Upper lobe of right lung (tissue), 1 donor: ENCODE results near the gene LRCH2. TPM values are rescaled to one million over a fixed set of nuclear protein-coding genes. Genes with fewer than 3 reads are reported as not detected.

ENCODE experiments used
- ATAC-seq: fragments of 200-7000 bp; cut with Tn5 transposase; one replicate; pipeline ENCODE4 v1.9.1; 2020; ENCODE audit warnings: mild to moderate bottlenecking, moderate library complexity
- DNase-seq: peaks from one replicate; pipeline ENCODE4 v3.0.0-alpha.2; 2020
- H3K27ac ChIP-seq: fragments of 200-600 bp; one replicate; pipeline ENCODE4 v1.8.0; 2022
- H3K27me3 ChIP-seq: fragments of 200-600 bp; one replicate; pipeline ENCODE4 v1.8.0; 2022; ENCODE audit warnings: mild to moderate bottlenecking
- H3K36me3 ChIP-seq: fragments of 200-600 bp; one replicate; pipeline ENCODE4 v1.8.0; 2022
- H3K4me1 ChIP-seq: fragments of 200-600 bp; one replicate; pipeline ENCODE4 v1.8.0; 2022
- H3K4me3 ChIP-seq: fragments of 200-600 bp; one replicate; pipeline ENCODE4 v1.8.0; 2022; ENCODE audit warnings: mild to moderate bottlenecking
- H3K9me3 ChIP-seq: fragments of 200-600 bp; one replicate; pipeline ENCODE4 v1.8.0; 2022
- intact Hi-C: fragments of 100-400 bp; cut with DNase I; formaldehyde crosslinking; loops from one replicate; pipeline ENCODE4 v1.11.0; 2022
- total RNA-seq: library from RNA; stranded (reverse); fragmentation: NEBNext Ultra II Directional; extraction: Animal tissue kit (Norgen Biotek cat#: 25700); gene quantifications from one replicate; pipeline ENCODE4 v1.2.1, GENCODE V29; 2021
- TF ChIP-seq, protein P1 (sequence below): fragments of 200-600 bp; IDR thresholded peaks from one replicate; pipeline ENCODE4 v1.8.0; 2022; ENCODE audit warnings: antibody characterized with exemption
- donor health status: DM: no; HTN: yes; CAD: no; lungs with severe emphysema.

The LRCH2 gene
- total RNA-seq, 1 donor from 2014 or later, result 7.1 TPM

DNA sequence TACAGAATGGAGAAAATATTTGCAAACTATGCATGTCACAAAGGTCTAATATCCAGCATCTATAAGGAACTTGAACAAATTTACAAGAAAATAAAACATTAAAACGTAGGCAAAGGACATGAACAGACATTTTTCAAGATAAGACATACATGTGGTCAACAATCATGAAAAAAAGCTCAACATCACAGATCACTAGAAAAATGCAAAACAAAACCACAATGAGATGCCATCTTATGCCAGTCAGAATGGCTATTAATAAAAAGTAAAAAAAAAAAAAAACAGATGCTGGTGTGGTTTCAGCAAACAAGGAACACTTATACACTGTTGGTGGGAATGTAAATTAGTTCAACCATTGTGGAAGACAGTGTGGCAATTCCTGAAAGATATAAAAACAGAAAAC is 140.7 kb downstream of the LRCH2 start:
- no peaks in the 10 kb centered on the region for H3K4me1 ChIP-seq
- no peaks in the 10 kb centered on the region for H3K27me3 ChIP-seq
- H3K27ac ChIP-seq, result no peak overlapping the region
- no peaks in the 10 kb centered on the region for H3K9me3 ChIP-seq
- intact Hi-C loops, result no loop called here
- TF ChIP-seq, protein P1, sequence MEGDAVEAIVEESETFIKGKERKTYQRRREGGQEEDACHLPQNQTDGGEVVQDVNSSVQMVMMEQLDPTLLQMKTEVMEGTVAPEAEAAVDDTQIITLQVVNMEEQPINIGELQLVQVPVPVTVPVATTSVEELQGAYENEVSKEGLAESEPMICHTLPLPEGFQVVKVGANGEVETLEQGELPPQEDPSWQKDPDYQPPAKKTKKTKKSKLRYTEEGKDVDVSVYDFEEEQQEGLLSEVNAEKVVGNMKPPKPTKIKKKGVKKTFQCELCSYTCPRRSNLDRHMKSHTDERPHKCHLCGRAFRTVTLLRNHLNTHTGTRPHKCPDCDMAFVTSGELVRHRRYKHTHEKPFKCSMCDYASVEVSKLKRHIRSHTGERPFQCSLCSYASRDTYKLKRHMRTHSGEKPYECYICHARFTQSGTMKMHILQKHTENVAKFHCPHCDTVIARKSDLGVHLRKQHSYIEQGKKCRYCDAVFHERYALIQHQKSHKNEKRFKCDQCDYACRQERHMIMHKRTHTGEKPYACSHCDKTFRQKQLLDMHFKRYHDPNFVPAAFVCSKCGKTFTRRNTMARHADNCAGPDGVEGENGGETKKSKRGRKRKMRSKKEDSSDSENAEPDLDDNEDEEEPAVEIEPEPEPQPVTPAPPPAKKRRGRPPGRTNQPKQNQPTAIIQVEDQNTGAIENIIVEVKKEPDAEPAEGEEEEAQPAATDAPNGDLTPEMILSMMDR, result no peak
- ATAC-seq (no peak), DNase-seq (no peak)
- H3K4me3 ChIP-seq, result no peak overlapping the region
- no peaks in the 10 kb centered on the region for H3K36me3 ChIP-seq

DNA sequence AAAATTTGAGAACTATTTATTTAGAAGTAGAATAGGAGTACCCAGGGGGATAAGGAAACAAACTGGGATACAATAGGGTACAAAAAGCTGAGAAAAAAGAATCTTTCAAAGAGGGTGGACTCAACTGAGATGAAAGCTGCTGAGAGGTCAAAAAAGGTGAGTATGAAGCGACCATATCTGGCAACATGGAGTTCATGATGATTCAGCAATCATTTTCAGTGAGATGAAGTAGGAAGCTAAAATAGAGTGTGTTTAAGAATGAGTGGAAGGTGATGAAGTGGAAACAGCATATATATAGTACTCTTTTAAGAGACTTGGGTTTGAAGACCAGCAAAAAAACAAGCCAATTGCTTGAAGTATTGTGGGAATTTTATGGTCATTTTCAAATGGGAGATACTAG is 144.5 kb downstream of the LRCH2 start:
- Histone ChIP-seq H3K9me3 (no peaks in the 10 kb centered on the region), H3K4me1 (no peaks in the 10 kb centered on the region), H3K27ac (no peak overlapping the region), H3K36me3 (no peaks in the 10 kb centered on the region), H3K27me3 (no peaks in the 10 kb centered on the region), H3K4me3 (no peak overlapping the region)
- ATAC-seq (no peak), DNase-seq (no peak)
- TF ChIP-seq, protein P1, result no peak
- intact Hi-C loops, result no loop called here

DNA sequence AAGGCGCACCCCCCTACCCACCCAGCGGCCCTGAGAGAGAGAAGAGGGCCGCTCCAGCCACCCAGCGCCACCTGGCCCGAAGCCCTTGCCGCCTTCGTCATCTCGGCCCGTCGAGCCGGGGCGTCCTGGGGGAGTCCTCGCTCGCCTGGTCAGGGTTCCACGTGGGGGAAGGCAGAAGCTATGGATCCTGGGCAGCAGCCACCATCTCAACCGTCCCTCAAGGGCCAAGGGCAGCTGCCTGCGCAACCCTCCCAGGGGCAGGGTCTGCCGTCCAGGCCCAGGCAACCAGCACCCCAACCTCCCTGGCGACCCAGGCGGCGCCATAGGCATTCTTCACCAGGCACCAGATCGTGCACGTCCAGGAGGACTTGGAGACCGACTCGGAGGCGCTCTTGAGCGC is 165.0 kb downstream of the LRCH2 start:
- H3K36me3 ChIP-seq, result no peaks in the 10 kb centered on the region
- ATAC-seq (no peak), DNase-seq (no peak)
- H3K27me3 ChIP-seq, result no peaks in the 10 kb centered on the region
- no peaks in the 10 kb centered on the region for H3K9me3 ChIP-seq
- intact Hi-C loops, result no loop called here
- H3K4me3 ChIP-seq, result no peak overlapping the region
- H3K27ac ChIP-seq, result no peak overlapping the region
- TF ChIP-seq, protein P1, result no peak
- no peaks in the 10 kb centered on the region for H3K4me1 ChIP-seq

DNA sequence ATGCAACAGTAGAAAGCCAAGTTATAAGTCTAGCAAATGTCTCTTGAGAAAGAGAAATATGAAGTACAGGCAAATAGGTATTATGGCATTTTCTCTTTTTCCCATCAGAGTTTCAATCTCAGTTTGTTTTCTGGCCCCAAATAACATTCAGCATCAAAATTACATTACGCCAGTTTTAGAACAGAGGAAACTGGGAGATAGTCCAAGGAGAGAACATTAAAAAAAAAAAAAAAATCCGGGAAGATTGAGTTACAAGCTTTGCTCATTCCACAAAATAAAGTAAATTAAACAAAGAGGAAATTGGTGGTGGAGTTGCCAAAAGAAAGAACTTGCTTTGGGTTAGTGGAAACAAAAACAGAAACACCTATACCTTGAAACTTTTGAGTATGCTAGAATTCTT is 166.1 kb downstream of the LRCH2 start:
- DNase-seq (no peak), ATAC-seq (no peak)
- Histone ChIP-seq H3K4me1 (no peaks in the 10 kb centered on the region), H3K9me3 (no peaks in the 10 kb centered on the region), H3K27ac (no peak overlapping the region), H3K4me3 (no peak overlapping the region), H3K27me3 (no peaks in the 10 kb centered on the region), H3K36me3 (no peaks in the 10 kb centered on the region)
- TF ChIP-seq, protein P1, result no peak
- intact Hi-C loops, result no loop called here

DNA sequence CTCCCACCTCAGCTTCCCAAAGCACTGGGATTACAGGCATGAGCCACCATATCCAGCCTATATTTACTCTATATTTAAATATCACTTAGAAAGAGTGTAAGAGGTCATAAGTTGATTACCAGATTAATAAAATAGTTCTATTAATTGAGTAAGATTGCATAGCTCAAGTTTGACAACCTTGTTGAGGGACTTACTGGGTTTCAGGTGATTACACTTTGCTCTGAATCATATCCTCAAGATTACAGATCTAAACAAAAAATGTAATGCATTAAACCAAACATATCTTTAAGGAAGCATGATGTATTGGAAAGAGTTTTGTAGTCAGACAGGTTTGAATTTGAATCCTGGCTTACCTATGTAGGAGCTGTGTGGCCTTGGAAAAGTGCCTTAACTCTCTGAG is 168.6 kb downstream of the LRCH2 start:
- Histone ChIP-seq H3K27me3 (no peaks in the 10 kb centered on the region), H3K4me3 (no peak overlapping the region), H3K27ac (no peak overlapping the region), H3K36me3 (no peaks in the 10 kb centered on the region), H3K4me1 (no peaks in the 10 kb centered on the region), H3K9me3 (no peaks in the 10 kb centered on the region)
- no peak for DNase-seq
- no peak for ATAC-seq
- intact Hi-C loops, result no loop called here
- TF ChIP-seq, protein P1, result no peak

Other genes starting within 250 kb of the LRCH2 start
- gene IL13RA2, start 216.5 kb downstream of the LRCH2 start, total RNA-seq, result not detected
- not detected for gene RBMXL3, start 44.7 kb downstream of the LRCH2 start, total RNA-seq
- gene LUZP4, start 55.6 kb upstream of the LRCH2 start, total RNA-seq, result not detected